GM12865 (cell line): ENCODE measurements around the gene EPHB2.
A peak's percentile ranks its signal among the peaks of the same experiment; 100 is the strongest.

Experiments used
- DNase-seq: peaks from one replicate; pipeline ENCODE4 v3.0.0; 2010; ENCODE audit warnings: low read depth
- H3K4me3 ChIP-seq: 2 replicates; pipeline ENCODE4 v1.5.1; 2011; ENCODE audit warnings: mild to moderate bottlenecking, low read depth, low read length, control low read depth
- TF ChIP-seq, protein P1 (sequence below): IDR thresholded peaks from 2 replicates; pipeline ENCODE4 v1.5.1; 2011; ENCODE audit warnings: low read length, control low read depth, low read depth, inconsistent platforms; ENCODE audit not compliant: insufficient read depth; ENCODE audit errors: missing control alignments

Gene EPHB2

DNA sequence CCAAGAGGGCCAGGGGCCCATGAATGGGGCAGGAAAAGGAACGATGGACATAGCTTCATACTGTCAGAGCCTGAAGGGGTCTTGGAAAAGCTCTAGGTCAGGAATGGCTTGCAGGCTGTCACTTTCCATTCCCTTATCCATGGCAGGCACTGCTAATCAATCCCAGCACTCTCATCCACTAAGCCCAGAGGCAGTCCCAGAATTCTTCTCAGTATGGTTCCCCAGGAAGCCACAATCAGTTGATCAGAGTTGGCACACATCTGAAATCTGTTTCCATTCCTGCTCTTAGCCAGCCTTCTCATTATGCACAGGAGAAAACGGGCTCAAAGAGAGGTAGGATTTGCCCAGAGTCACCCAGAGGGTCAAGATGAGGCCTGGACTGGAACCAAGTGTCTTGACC is 196.3 kb downstream of the EPHB2 start:
- TF ChIP-seq, protein P1, sequence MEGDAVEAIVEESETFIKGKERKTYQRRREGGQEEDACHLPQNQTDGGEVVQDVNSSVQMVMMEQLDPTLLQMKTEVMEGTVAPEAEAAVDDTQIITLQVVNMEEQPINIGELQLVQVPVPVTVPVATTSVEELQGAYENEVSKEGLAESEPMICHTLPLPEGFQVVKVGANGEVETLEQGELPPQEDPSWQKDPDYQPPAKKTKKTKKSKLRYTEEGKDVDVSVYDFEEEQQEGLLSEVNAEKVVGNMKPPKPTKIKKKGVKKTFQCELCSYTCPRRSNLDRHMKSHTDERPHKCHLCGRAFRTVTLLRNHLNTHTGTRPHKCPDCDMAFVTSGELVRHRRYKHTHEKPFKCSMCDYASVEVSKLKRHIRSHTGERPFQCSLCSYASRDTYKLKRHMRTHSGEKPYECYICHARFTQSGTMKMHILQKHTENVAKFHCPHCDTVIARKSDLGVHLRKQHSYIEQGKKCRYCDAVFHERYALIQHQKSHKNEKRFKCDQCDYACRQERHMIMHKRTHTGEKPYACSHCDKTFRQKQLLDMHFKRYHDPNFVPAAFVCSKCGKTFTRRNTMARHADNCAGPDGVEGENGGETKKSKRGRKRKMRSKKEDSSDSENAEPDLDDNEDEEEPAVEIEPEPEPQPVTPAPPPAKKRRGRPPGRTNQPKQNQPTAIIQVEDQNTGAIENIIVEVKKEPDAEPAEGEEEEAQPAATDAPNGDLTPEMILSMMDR, result no peak
- no peak overlapping the region for H3K4me3 ChIP-seq
- no peak for DNase-seq

DNA sequence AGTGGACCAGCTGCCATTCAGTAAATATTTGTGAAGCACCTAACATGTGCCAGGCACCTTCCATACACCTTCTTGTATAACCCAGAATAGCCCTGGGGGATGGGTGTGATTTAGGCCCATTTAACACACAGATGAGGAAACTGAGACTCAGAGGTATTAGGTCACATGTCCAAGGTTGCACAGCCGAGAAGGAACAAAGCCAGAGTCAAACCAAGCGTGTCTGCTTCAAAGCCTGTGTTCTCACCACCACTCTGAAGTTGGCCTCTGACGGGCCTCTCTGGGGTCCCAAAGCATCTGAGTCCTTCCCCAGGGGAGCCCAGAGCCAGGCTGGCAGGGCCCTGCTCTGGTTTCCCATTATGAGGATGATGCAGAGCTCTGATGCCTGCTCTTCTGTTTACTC is 196.9 kb downstream of the EPHB2 start:
- H3K4me3 ChIP-seq, result no peak overlapping the region
- TF ChIP-seq, protein P1, result no peak
- DNase-seq, result peak; percentile 36

DNA sequence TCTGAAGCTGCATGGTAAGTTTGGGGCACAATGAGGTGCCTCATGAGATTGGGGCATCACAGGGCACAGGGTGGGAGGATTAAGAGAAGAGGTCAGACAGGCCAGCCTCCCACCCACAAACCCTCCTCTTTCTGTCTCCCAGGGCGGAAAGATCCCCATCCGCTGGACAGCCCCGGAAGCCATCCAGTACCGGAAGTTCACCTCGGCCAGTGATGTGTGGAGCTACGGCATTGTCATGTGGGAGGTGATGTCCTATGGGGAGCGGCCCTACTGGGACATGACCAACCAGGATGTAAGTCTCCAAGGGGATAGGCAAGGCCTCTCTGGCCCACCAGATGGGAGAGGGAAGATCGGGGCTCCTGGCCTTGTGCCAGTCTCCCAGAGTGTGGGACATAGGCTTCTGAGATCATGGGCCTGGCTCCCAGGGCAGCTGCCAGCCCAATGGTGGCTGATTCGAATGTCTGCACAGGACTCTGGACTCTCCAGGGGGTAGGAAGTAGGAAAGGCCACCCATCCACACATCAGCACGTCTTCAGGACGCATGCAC is 198.3 kb downstream of the EPHB2 start:
- no peak overlapping the region for H3K4me3 ChIP-seq
- TF ChIP-seq, protein P1, result no peak
- DNase-seq, result no peak

DNA sequence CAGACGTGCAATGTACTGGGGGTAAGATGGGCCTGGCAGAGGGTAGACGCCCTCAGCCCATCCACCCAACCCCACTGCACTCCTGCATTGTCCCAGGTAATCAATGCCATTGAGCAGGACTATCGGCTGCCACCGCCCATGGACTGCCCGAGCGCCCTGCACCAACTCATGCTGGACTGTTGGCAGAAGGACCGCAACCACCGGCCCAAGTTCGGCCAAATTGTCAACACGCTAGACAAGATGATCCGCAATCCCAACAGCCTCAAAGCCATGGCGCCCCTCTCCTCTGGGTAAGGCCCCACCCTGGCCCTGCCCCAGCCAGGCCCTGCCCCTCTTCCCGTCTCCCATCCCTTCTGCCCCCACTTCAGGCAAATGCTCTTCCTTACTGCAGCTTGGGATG is 199.6 kb downstream of the EPHB2 start:
- H3K4me3 ChIP-seq, result no peak overlapping the region
- TF ChIP-seq, protein P1, result no peak
- no peak for DNase-seq

DNA sequence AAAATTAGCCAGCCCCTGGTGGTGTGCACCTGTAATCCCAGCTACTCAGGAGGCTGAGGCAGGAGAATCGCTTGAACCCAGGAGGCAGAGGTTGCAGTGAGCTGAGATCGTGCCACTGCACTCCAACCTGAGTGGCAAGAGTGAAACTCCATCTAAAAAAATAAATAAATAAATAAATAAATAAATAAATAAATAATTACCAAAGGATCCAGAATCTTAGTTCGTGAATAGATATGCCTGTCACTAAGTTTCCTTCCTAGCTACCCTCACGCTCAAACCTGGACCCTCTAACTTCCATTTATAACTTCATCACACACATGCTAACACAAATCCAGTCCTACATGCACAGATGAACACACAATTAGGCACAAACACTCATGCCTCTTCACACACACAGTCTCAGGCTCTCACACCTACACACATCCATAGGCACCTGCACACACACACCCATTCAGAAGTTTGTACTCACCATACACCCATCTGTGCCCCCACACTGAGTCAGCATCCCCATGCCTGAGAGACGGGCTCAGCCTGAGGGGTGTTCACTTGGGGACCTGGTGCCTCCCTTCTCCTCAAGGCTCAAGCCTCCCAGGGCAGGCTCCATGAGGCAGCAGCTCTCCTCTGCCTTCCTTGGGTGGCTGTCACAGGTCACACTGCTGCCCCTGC is 200.5 kb downstream of the EPHB2 start:
- DNase-seq, result no peak
- TF ChIP-seq, protein P1, result no peak
- H3K4me3 ChIP-seq, result no peak overlapping the region

DNA sequence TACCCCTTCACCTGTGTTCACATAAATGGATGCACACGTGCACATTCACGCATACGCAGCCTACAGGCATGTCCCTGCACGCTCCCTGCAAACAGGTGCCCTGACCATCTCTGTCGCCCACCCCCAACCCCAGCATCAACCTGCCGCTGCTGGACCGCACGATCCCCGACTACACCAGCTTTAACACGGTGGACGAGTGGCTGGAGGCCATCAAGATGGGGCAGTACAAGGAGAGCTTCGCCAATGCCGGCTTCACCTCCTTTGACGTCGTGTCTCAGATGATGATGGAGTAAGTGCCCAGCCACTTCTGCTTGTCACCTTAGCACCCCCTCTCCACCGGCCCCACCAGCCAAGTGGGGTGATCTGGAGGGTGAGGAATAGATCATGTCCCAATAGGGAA is 201.7 kb downstream of the EPHB2 start:
- H3K4me3 ChIP-seq, result no peak overlapping the region
- TF ChIP-seq, protein P1, result no peak
- DNase-seq, result no peak
